Activated CD4-positive, alpha-beta T cell treated with anti-CD3 and anti-CD28 coated beads, Interleukin-2, amount 10 ng/mL, durations not matched to agents 7 days and 5 days (primary cell): ENCODE measurements around the gene TNS2. TPM values are rescaled to one million over a fixed set of nuclear protein-coding genes. Genes with fewer than 3 reads are reported as not detected.

Experiments used
- CTCF ChIA-PET: fragments of 350-600 bp; sonication (Branson Sonifier 250); formaldehyde crosslinking; loops from one replicate; lab custom pipeline; 2021; ENCODE audit warnings: antibody characterized with exemption; lab: Charles Lee
- POLR2A ChIA-PET: fragments of 350-600 bp; sonication (Branson Sonifier 250); formaldehyde crosslinking; loops from one replicate; lab custom pipeline; 2021; ENCODE audit warnings: antibody characterized with exemption; lab: Charles Lee
- DNase-seq: peaks from one replicate; pipeline ENCODE4 v3.0.0-alpha.2; 2020
- H3K27ac Mint-ChIP-seq: one replicate; pipeline ENCODE4 v1.8.0; 2021; ENCODE audit warnings: mild to moderate bottlenecking, moderate library complexity, mixed read lengths
- H3K27me3 Mint-ChIP-seq: one replicate; pipeline ENCODE4 v1.8.0; 2021; ENCODE audit warnings: mixed read lengths
- H3K36me3 Mint-ChIP-seq: one replicate; pipeline ENCODE4 v1.8.0; 2021; ENCODE audit warnings: low read depth, mixed read lengths
- H3K4me1 Mint-ChIP-seq: one replicate; pipeline ENCODE4 v1.8.0; 2021; ENCODE audit warnings: mixed read lengths
- H3K4me3 Mint-ChIP-seq: one replicate; pipeline ENCODE4 v1.8.0; 2021; ENCODE audit warnings: mild to moderate bottlenecking, moderate library complexity, mixed read lengths
- H3K9me3 Mint-ChIP-seq: one replicate; pipeline ENCODE4 v1.8.0; 2021; ENCODE audit warnings: mixed read lengths
- total RNA-seq, 2 experiments: library from RNA; stranded (reverse); gene quantifications; one replicate each; pipeline ENCODE4 v1.2.3, GENCODE V29; 2021

TNS2 gene
- total RNA-seq, 2 experiments from 2014 or later = 0.92 to 1.8 TPM

GRCh38 chr12:53068811-53069585, 19.1 kb downstream of the TNS2 start:
- no peak overlapping the region for H3K4me3 Mint-ChIP-seq
- POLR2A ChIA-PET = no interaction called here

GRCh38 chr12:53069621-53070410, 20.0 kb downstream of the TNS2 start:
- Mint-ChIP-seq H3K36me3 (peaks cover 33% of the 10 kb centered on the region), H3K27me3 (no peaks in the 10 kb centered on the region), H3K4me3 (no peak overlapping the region), H3K9me3 (no peaks in the 10 kb centered on the region), H3K4me1 (peaks cover 10% of the 10 kb centered on the region), H3K27ac (no peak overlapping the region)
- DNase-seq = no peak
- ChIA-PET CTCF (interaction anchor here (1.7 to 5.1 kb wide), 2 partner anchors 10 to 33 kb away, joined by 3 to 39 read pairs; partner anchors contain the start of genes SOAT2 and SPRYD3), POLR2A (no interaction called here)

More at GRCh38 chr12:53068811-53069585, 19.1 kb downstream of the TNS2 start:
- no peaks in the 10 kb centered on the region for H3K27me3 Mint-ChIP-seq
- DNase-seq = no peak
- H3K27ac Mint-ChIP-seq = no peak overlapping the region
- no peaks in the 10 kb centered on the region for H3K9me3 Mint-ChIP-seq
- CTCF ChIA-PET = interaction anchor here (0.6 to 5.1 kb wide), 6 partner anchors 9 to 33 kb away, joined by 3 to 39 read pairs (median 4); partner anchors contain the start of gene SPRYD3
- H3K4me1 Mint-ChIP-seq = peaks cover 10% of the 10 kb centered on the region
- peaks cover 28% of the 10 kb centered on the region for H3K36me3 Mint-ChIP-seq

DNA sequence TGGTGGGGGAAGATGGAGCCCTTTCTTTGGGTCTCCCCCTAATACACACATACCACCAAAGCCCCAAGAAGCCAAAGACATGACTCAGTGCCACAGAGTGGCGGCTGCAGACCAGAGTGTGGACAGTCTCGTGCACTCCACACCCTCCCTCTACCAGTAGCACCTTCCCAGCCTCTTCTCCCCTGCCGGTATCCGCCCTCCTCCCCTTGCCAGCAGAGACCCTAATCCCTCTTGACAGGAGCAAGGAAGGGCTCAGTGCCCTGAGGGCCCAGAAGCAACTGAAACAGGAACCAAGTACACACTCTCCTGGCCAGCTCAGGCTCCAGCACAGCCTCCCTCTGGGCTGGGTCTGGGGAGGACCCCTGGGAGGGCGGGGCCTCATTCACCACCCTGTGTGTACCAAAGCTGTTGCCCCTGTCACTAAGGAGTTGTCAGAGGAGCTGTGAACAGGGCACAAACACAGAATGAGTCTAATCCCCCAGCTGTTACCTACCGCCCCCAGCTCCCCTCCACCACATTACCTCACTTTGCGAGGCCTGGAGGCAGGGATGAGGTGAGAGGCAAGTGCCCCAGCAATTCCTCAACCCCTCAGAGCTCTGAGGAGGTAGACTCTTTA, 21.1 kb downstream of the TNS2 start:
- ChIA-PET CTCF (interaction anchor here (0.7 to 1.7 kb wide), 2 partner anchors 8 to 32 kb away, joined by 3 read pairs; partner anchors contain the start of genes SOAT2 and SPRYD3), POLR2A (no interaction called here)
- Mint-ChIP-seq H3K4me3 (no peak overlapping the region), H3K9me3 (no peaks in the 10 kb centered on the region), H3K27me3 (no peaks in the 10 kb centered on the region), H3K27ac (no peak overlapping the region), H3K36me3 (peaks cover 36% of the 10 kb centered on the region), H3K4me1 (peaks cover 8% of the 10 kb centered on the region)
- no peak for DNase-seq

GRCh38 chr12:53071591-53072551, 22.0 kb downstream of the TNS2 start:
- peaks cover 5% of the 10 kb centered on the region for H3K4me1 Mint-ChIP-seq
- H3K27ac Mint-ChIP-seq = peak overlapping the region; percentile 64
- no peak for DNase-seq
- ChIA-PET CTCF (interaction anchor here (0.7 to 1.7 kb wide), 2 partner anchors 7 to 31 kb away, joined by 3 read pairs; partner anchors contain the start of genes SOAT2 and SPRYD3), POLR2A (no interaction called here)
- H3K4me3 Mint-ChIP-seq = no peak overlapping the region
- no peaks in the 10 kb centered on the region for H3K27me3 Mint-ChIP-seq
- H3K36me3 Mint-ChIP-seq = peaks cover 40% of the 10 kb centered on the region
- H3K9me3 Mint-ChIP-seq = no peaks in the 10 kb centered on the region

- no peaks in the 10 kb centered on the region for H3K9me3 Mint-ChIP-seq
- no peaks in the 10 kb centered on the region for H3K27me3 Mint-ChIP-seq
- CTCF ChIA-PET = interaction anchor here (0.8 to 4.2 kb wide), 5 partner anchors 8 to 58 kb away, joined by 3 to 31 read pairs (median 3); no protein-coding TSS in a partner anchor
- DNase-seq = no peak
- POLR2A ChIA-PET = no interaction called here
- H3K36me3 Mint-ChIP-seq = peaks cover 49% of the 10 kb centered on the region
- no peak overlapping the region for H3K4me3 Mint-ChIP-seq
- no peak overlapping the region for H3K27ac Mint-ChIP-seq
- H3K4me1 Mint-ChIP-seq = peaks cover 24% of the 10 kb centered on the region
Measured at GRCh38 chr12:53073881-53074280, 24.0 kb downstream of the TNS2 start.

- Mint-ChIP-seq H3K4me3 (no peak overlapping the region), H3K9me3 (no peaks in the 10 kb centered on the region), H3K4me1 (peaks cover 26% of the 10 kb centered on the region), H3K27ac (no peak overlapping the region), H3K27me3 (no peaks in the 10 kb centered on the region), H3K36me3 (peaks cover 49% of the 10 kb centered on the region)
- CTCF ChIA-PET = interaction anchor here (0.8 to 4.2 kb wide), 3 partner anchors 9 to 27 kb away, joined by 3 to 31 read pairs (median 3); no protein-coding TSS in a partner anchor
- no peak for DNase-seq
- POLR2A ChIA-PET = no interaction called here
Measured at GRCh38 chr12:53074283-53074998, 24.6 kb downstream of the TNS2 start.

GRCh38 chr12:53074999-53075370, 25.1 kb downstream of the TNS2 start:
- no peaks in the 10 kb centered on the region for H3K9me3 Mint-ChIP-seq
- CTCF ChIA-PET = interaction anchor here (2.7 to 4.2 kb wide), 2 partner anchors 9 to 24 kb away, joined by 14 to 31 read pairs; partner anchors contain the start of gene IGFBP6
- H3K4me1 Mint-ChIP-seq = peaks cover 31% of the 10 kb centered on the region
- no peak overlapping the region for H3K27ac Mint-ChIP-seq
- no peak for DNase-seq
- POLR2A ChIA-PET = no interaction called here
- no peak overlapping the region for H3K4me3 Mint-ChIP-seq
- no peaks in the 10 kb centered on the region for H3K27me3 Mint-ChIP-seq
- peaks cover 49% of the 10 kb centered on the region for H3K36me3 Mint-ChIP-seq

- ChIA-PET POLR2A (no interaction called here), CTCF (interaction anchor here (1.0 to 4.2 kb wide), 4 partner anchors 10 to 22 kb away, joined by 3 to 31 read pairs (median 9); partner anchors contain the start of gene IGFBP6)
- Mint-ChIP-seq H3K36me3 (peaks cover 49% of the 10 kb centered on the region), H3K27ac (no peak overlapping the region), H3K4me3 (no peak overlapping the region), H3K9me3 (no peaks in the 10 kb centered on the region), H3K27me3 (no peaks in the 10 kb centered on the region), H3K4me1 (peaks cover 38% of the 10 kb centered on the region)
- DNase-seq = no peak
Measured at GRCh38 chr12:53076461-53076860, 26.6 kb downstream of the TNS2 start.

DNA sequence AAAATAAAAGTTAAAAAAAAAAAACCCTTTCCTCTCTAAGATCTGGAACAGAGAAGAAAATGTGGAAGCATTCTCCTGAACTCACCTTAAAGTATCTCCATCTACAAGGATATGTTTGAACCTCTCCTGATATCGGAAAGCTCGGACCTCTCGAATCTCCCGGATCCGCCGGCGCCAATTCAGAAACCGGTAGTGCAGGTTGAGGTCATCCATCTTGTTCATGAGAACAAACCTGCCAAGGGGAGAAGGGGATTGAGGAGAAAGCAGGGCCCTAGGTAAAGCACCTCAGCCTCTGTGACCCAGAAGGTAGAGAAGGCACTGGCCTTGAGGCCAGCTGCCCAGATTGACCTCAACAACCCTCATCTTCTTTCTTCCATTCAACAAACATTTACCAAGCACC, 27.2 kb downstream of the TNS2 start:
- ChIA-PET CTCF (interaction anchor here (1.0 to 4.2 kb wide), 4 partner anchors 10 to 22 kb away, joined by 3 to 31 read pairs (median 9); partner anchors contain the start of gene IGFBP6), POLR2A (no interaction called here)
- no peak for DNase-seq
- Mint-ChIP-seq H3K27me3 (no peaks in the 10 kb centered on the region), H3K36me3 (peaks cover 46% of the 10 kb centered on the region), H3K9me3 (no peaks in the 10 kb centered on the region), H3K4me1 (peaks cover 38% of the 10 kb centered on the region), H3K4me3 (peak overlapping the region; percentile 90), H3K27ac (no peak overlapping the region)

- DNase-seq = peak; percentile 47
- Mint-ChIP-seq H3K4me3 (peak overlapping the region; percentile 90), H3K4me1 (peaks cover 37% of the 10 kb centered on the region), H3K36me3 (peaks cover 38% of the 10 kb centered on the region), H3K27ac (peak overlapping the region; percentile 95), H3K27me3 (no peaks in the 10 kb centered on the region), H3K9me3 (peaks cover 2% of the 10 kb centered on the region)
- ChIA-PET POLR2A (interaction anchor here (0.7 to 1.4 kb wide), 3 partner anchors 11 to 73 kb away, joined by 3 to 6 read pairs (median 5); partner anchors contain the start of gene EIF4B), CTCF (interaction anchor here (0.7 to 4.3 kb wide), 12 partner anchors 8 to 243 kb away, joined by 3 to 39 read pairs (median 4); partner anchors contain the start of gene AAAS)
Measured at GRCh38 chr12:53078425-53079225, 28.8 kb downstream of the TNS2 start.
